Measurements from ENCODE around the gene PPM1G. TPM values are rescaled to one million over a fixed set of nuclear protein-coding genes. Genes with fewer than 3 reads are reported as not detected.

The PPM1G gene
- polyA plus RNA-seq, 1 of the 3 experiments (the other 2 are of a cell fraction) = 113 TPM

- TF ChIP-seq REST (IDR thresholded peaks at IDR 0.05; ENCODE audit: low read depth, low read length) (no peak), USF1 (IDR thresholded peaks at IDR 0.05; ENCODE audit: borderline replicate concordance, low read depth) (no peak), TEAD4 (IDR thresholded peaks at IDR 0.05; ENCODE audit: borderline replicate concordance, insufficient read depth) (no peak), CHD2 (IDR thresholded peaks at IDR 0.05; ENCODE audit: low read length, partially characterized antibody) (no peak)
These were observed 36.5 kb downstream of the PPM1G start (continued) for GRCh38 chr2:27372937-27373336.

- ChIA-PET CTCF (interaction anchor here (0.7 to 3.2 kb wide), 11 partner anchors 10 to 313 kb away, joined by 3 to 36 read pairs (median 4); partner anchors contain the start of genes GTF3C2, NRBP1, PPM1G and ZNF513), POLR2A (interaction anchor here (0.6 to 3.8 kb wide), 5 partner anchors 9 to 109 kb away, joined by 3 to 34 read pairs (median 7); partner anchors contain the start of genes GTF3C2, NRBP1 and ZNF513)
- peak; percentile 44 for DNase-seq
- H3K36me3 ChIP-seq (replicated peaks in 1 of 2; ENCODE audit: control insufficient read depth in 1 of 2, insufficient read depth in 2 of 2, low read length in 1 of 2) = peaks cover 54 to 66% of the 10 kb centered on the region in 2 experiments
- peaks cover 69% of the 10 kb centered on the region for H3K79me2 ChIP-seq (ENCODE audit: insufficient read depth)
- H3K9me3 ChIP-seq = no peaks in the 10 kb centered on the region
- peak overlapping the region; percentile 90 for H3K4me2 ChIP-seq
- H3K27ac ChIP-seq (ENCODE audit: low read depth in 2 of 2, low read length in 1 of 2) = peak overlapping the region; percentile 77 to 88
- peak overlapping the region; percentile 50; the same call in 1 of the 2 replicates for H2AFZ ChIP-seq (ENCODE audit: low read depth)
- peak overlapping the region; percentile 93 for H3K9ac ChIP-seq
- peak; percentile 29; the same call in 1 of the 2 replicates for TF ChIP-seq GABPA (IDR thresholded peaks at IDR 0.05; ENCODE audit: low read depth)
- TF ChIP-seq, protein P1, sequence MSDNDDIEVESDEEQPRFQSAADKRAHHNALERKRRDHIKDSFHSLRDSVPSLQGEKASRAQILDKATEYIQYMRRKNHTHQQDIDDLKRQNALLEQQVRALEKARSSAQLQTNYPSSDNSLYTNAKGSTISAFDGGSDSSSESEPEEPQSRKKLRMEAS (IDR thresholded peaks at IDR 0.05; ENCODE audit: low read depth) = peak; percentile 77
- TF ChIP-seq GATA2 (CRISPR knock-in tag; IDR thresholded peaks at IDR 0.05) = peak; percentile 26; the same call in 1 of the 2 replicates
- no peak for TF ChIP-seq FOSL2 (IDR thresholded peaks at IDR 0.05; ENCODE audit: borderline replicate concordance, low read depth)
- peak; percentile 9; the same call in 1 of the 2 replicates for TF ChIP-seq POLR2AphosphoS5 (IDR thresholded peaks at IDR 0.05; ENCODE audit: low read depth, low read length)
- peak; percentile 91 for TF ChIP-seq MXI1 (IDR thresholded peaks at IDR 0.05; ENCODE audit: low read depth, low read length)
- TF ChIP-seq ZBTB33 (IDR thresholded peaks at IDR 0.05; ENCODE audit: borderline replicate concordance, low read depth) = no peak
- no peak for TF ChIP-seq NFIC (IDR thresholded peaks at IDR 0.05; ENCODE audit: borderline replicate concordance)
- 4% methylated on average over 31 of the region's 46 CpGs for WGBS (ENCODE audit: low lambda C conversion rate)
- H4K20me1 ChIP-seq (ENCODE audit: insufficient read depth) = no peaks in the 10 kb centered on the region; the same call in 1 of the 2 replicates
- peak overlapping the region; percentile 94 to 99 for H3K4me3 ChIP-seq (ENCODE audit: low read depth in 2 of 2, low read length in 1 of 2)
- no peaks in the 10 kb centered on the region for H3K27me3 ChIP-seq (ENCODE audit: insufficient read depth)
- H3K4me1 ChIP-seq (ENCODE audit: control insufficient read depth in 1 of 2, insufficient read depth in 2 of 2, low read depth in 1 of 2, low read length in 1 of 2) = peaks cover 11 to 29% of the 10 kb centered on the region in 2 experiments; a peak in 3 of 4 replicates
- H3F3A ChIP-seq (replicated peaks; ENCODE audit: insufficient read depth) = peaks cover 9% of the 10 kb centered on the region
- no peaks in the 10 kb centered on the region for H3K9me2 ChIP-seq
These were observed 38.4 kb downstream of the PPM1G start for GRCh38 chr2:27370816-27371620.
